ENCODE measurements around the gene GLB1L2.

GLB1L2 gene

DNA sequence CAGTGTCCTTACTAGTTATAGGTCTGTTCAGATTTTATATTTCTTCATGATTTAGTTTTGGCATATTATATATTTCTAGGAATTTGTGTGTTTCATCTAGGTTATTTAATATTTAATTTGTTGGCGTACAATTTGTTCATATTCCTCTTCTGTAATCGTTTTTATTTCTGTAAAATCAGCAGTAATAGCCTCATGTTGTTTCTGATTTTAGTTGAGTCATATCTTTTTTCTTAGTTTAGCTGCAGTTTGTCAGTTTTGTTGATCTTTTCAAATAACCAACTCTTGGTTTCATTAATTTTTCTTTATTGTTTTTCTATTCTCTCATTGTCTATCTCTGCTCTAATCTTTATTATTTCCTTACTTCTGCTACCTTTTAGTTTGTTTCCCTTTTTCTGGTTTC, 20.3 kb downstream of the GLB1L2 start:
- no peak overlapping the region for H3K27ac ChIP-seq
- TF ChIP-seq, protein P1, sequence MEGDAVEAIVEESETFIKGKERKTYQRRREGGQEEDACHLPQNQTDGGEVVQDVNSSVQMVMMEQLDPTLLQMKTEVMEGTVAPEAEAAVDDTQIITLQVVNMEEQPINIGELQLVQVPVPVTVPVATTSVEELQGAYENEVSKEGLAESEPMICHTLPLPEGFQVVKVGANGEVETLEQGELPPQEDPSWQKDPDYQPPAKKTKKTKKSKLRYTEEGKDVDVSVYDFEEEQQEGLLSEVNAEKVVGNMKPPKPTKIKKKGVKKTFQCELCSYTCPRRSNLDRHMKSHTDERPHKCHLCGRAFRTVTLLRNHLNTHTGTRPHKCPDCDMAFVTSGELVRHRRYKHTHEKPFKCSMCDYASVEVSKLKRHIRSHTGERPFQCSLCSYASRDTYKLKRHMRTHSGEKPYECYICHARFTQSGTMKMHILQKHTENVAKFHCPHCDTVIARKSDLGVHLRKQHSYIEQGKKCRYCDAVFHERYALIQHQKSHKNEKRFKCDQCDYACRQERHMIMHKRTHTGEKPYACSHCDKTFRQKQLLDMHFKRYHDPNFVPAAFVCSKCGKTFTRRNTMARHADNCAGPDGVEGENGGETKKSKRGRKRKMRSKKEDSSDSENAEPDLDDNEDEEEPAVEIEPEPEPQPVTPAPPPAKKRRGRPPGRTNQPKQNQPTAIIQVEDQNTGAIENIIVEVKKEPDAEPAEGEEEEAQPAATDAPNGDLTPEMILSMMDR (conservative IDR thresholded peaks at IDR 0.05): no peak

DNA sequence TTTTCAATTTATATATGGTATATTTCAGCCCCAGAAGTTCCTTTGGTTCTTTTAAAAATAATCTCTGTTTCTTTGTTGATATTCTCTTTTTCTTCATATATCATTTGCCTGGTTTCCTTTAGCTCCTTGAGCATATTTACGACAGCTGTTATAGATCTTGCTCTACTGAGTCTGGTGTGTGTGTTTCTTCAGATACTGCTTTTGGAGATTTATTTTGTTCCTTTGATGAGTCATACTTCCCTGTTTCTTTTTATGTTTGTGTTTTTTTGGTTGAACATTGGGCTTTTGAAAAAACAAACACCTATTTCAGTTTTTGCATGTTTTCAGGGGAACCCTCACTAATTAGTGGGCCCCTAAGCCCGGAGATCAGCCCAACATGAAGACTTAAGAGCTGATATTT, 23.3 kb downstream of the GLB1L2 start:
- TF ChIP-seq, protein P1 (conservative IDR thresholded peaks at IDR 0.05): no peak
- H3K27ac ChIP-seq: peak overlapping the region; percentile 20

DNA sequence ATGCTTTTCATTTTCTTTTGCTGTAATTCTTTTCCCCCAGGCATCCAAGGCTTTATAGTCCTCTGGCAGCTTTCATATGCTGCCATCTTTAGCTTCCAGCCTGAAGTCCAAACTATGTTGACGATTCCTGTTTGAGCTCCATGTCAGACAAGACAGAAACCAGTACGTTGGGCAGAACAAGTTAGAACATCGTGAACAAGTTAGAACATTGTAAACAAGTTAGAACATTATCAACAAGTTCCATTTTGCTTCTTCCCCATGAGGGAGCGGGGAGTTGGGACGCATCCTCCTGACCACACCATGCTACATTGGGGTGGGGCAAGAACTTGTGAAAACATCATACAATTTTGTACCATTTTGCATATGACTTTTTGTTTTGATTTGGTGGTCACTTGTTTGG, 23.9 kb downstream of the GLB1L2 start:
- H3K27ac ChIP-seq: peak overlapping the region; percentile 20
- TF ChIP-seq, protein P1 (conservative IDR thresholded peaks at IDR 0.05): no peak

DNA sequence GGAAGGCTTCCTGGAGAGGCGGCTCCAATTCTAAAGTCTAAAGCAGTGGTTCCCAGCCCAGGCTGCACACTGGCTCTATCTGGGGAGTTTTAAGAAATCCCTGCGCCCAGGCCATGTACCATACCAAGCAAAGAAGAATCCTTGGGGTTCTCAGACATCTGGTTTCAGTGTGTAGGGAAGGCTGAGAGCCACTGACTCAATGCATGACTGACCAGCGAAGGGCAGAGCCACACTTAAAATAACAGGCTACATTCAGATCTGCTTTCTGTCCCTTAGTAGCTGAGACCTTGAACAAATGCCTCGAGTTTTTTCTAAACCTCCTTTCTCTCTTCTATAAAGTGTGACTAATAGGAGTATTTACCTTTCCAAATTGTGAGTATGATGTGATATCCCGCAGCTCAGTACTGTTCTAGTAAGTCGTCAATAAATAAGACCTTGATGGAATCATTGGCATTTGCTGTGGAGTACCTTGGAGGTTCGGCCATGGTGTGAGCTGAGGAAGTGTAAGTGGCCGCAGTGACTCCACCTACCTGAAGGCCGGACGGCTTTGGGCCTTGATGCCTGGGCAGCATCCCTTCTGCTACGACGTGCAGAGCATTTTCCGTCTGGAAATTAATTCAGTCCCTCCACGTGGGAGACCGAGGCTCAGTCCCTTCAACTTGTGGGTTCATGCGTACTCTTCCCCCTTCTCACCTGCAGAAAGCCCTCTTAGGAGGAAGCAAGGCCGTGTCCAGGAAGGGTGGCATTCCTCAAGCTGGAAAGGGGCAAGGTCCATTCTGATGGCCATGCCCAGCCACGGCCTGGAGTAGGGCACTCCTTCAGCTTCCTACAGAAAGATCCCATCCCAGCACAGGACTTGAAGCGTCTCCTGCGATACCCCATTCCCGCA, 25.1 kb downstream of the GLB1L2 start:
- no peak overlapping the region for H3K27ac ChIP-seq
- TF ChIP-seq, protein P1 (conservative IDR thresholded peaks at IDR 0.05): no peak

DNA sequence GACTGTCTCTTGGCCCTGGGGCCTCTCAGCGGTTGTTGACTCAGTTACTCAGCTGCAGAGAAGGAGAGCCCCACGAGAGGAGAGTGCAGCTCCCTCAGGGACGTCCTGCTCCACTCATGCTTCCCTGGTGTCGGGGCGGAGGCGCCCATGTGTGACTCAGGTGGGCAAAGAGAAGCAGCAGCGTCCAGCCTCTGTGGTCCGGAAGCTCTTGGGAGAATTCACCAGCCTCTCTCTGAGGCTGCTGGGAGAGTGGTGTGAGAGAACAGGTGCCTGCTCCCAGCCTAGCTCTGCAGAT, 25.7 kb downstream of the GLB1L2 start:
- H3K27ac ChIP-seq: no peak overlapping the region
- TF ChIP-seq, protein P1 (conservative IDR thresholded peaks at IDR 0.05): no peak

DNA sequence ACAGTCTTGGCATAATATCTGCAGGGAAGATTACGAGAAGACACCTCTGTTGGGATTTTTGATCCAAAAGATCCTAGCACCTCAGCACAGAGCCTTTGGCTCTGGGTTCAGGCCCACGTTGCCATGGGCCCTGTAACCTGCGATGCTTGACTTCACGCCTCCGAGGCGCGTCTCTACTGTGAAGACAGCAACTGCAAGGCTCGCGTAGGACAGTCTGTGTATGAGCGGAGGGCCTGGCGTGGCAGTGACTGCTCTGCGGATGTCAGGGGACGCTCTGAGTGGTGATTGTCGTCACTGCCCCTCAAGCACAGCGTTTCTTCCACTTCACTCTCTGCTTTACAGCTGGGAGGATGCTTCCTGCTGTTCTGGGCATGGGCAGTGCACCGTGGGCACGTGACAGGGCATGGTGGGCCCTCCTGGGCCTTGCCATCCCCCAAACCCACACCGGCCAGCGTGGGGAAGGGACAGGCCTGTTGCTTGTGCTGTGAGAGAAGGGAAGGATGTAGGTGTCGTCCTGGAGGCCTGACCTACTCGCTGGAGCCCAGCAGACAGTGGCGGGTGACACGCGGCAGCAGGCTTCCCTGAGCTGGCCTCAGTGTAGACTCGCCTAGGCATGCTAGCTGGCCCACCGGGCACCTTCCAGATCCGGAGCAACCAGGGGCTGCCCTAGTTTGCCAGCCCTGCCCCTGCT, 26.5 kb downstream of the GLB1L2 start:
- no peak overlapping the region for H3K27ac ChIP-seq
- TF ChIP-seq, protein P1 (conservative IDR thresholded peaks at IDR 0.05): no peak

DNA sequence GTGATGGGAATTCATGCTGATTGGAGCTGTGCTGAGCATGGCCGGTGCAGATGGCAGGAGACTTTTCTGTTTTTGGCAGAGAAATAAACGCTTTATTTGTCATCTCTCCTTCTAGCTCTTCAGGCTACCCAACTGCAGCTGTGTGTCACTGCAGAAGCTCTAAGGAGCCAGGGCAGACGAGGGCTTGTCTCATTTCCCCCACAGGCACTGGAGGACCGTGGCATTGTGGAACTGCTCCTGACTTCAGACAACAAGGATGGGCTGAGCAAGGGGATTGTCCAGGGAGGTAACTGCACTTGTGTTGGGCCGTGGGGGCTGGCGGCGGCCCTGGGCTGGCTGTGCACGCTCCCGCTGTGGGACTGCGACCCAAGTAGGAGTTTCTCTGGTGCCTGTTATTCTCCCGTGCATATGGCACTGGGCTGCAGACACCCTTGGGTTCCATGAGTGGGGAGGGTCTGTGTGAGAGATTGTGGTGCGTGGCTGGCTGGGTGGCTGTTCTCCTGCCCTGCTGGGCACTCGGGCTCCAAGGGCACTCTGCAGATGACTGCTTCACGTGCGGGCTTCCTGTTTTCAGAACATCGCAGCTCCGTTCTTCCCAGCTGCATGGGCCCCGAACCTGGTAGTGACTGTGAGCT, 27.2 kb downstream of the GLB1L2 start:
- no peak overlapping the region; the same call in 1 of the 2 replicates for H3K27ac ChIP-seq
- TF ChIP-seq, protein P1 (conservative IDR thresholded peaks at IDR 0.05): no peak

Measured in VCaP (cell line).